ENCODE results near the gene LRRC8C. TPM values are rescaled to one million over a fixed set of nuclear protein-coding genes. Genes with fewer than 3 reads are reported as not detected.
A peak's percentile ranks its signal among the peaks of the same experiment; 100 is the strongest.
"Not testable (repeated sequence)": the region's sequence is repeated elsewhere in the genome, so short reads cannot be mapped to it uniquely, and the experiment has no call there.

Gene LRRC8C
- 10 to 100 TPM in 1 of 3 donors, 1 to 10 TPM in 2; 1.3 to 10.4 (median 4.9) TPM for polyA plus RNA-seq

DNA sequence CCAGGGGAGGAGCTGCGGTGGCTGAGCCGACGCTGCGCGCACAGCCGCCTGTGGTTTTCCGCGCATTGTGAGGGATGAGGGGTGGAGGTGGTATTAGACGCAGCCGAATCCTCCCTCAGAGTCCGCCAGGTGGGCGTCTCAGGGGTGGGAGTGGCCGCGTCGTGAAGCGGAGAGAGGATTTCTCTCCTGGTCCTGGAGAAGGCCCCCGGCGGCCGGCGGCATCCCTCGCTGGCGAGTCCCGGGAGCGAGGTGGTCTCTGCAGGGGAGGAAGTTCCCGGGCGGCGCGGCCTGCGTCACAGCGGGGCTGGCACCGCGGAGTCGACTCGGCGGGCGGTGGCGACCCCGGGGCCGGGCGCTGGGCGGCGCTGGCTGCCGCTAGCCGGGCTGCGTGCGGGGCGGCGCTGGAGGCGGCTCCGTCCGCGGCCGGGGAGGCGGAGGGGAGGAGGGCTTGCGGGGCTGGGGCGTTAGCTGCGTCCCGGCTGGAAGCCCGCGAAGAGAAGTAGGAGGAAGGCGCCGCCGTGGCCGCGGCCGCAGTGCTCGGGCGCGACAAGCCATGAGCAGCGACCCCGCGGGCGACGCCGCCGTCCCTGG lies at the start of gene LRRC8C:
TSS of gene LRRC8C (plus strand) at position 464 of the 591 bp plus-strand sequence. CDS start 53,354 bp downstream, outside the sequence.
- peak within 1 kb of the TSS; percentile 49 for H3K27ac ChIP-seq (ENCODE audit: low read depth, low read length)
- WGBS, 3 donors = 0% methylated on average over 62 to 76 of the region's 76 CpGs

DNA sequence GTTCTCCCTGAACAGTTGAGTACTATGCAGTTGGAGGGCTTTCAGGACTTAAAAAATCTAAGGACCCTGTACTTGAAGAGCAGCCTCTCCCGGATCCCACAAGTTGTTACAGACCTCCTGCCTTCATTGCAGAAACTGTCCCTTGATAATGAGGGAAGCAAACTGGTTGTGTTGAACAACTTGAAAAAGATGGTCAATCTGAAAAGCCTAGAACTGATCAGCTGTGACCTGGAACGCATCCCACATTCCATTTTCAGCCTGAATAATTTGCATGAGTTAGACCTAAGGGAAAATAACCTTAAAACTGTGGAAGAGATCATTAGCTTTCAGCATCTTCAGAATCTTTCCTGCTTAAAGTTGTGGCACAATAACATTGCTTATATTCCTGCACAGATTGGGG lies 48.7 kb upstream of the LRRC8C start:
- 90 to 95% (median 92%) methylated on average over 2 of the region's 2 CpGs for WGBS, 3 donors
- H3K27ac ChIP-seq (ENCODE audit: low read depth, low read length) = no peak overlapping the region

DNA sequence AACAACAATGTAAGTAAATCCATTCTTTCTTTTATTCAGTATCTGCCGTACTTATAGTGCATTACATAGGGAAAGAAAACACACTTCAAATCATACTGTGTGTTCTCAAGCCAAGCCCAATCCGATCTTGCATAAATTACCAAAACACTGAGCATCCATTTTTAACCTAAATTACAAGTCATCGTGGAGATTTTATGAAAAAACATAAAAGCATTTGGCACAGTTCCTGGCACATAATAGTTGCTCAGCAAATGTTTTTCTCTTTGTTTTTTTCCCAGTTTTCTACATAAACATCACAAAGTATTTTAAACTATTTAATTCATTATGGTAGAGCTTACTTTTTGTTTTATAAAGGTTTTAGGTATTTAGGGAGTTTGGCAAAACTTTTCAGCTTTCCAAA lies 48.1 kb upstream of the LRRC8C start:
- WGBS, 3 donors = 83 to 96% (median 93%) methylated on average over 3 of the region's 3 CpGs

DNA sequence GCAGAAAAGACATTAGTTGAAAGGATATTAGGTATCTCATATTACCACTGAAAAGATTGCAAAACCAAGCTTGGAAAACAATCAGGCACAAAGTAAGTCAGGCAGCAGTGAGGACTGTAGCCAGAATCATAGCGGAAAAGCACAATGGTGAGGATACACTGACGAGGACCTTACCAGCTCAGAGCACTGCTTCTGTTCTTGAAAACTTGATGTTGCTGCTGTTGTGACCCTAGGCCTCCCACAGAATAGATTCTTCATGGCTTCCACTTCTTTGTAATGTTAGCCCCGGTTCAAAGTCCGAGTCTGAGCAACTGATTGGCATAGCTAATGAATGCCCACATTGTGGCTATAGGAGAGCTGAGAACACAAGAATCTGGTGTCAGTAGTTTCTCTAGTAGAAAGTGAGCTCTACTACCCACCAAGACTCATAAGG lies 45.2 kb upstream of the LRRC8C start:
- no peak overlapping the region for H3K27ac ChIP-seq (ENCODE audit: low read depth, low read length)
- 81 to 98% (median 90%) methylated on average over 4 of the region's 4 CpGs for WGBS, 3 donors

More for the DNA sequence above, 48.1 kb upstream of the LRRC8C start:
- H3K27ac ChIP-seq (ENCODE audit: low read depth, low read length) = no peak overlapping the region

DNA sequence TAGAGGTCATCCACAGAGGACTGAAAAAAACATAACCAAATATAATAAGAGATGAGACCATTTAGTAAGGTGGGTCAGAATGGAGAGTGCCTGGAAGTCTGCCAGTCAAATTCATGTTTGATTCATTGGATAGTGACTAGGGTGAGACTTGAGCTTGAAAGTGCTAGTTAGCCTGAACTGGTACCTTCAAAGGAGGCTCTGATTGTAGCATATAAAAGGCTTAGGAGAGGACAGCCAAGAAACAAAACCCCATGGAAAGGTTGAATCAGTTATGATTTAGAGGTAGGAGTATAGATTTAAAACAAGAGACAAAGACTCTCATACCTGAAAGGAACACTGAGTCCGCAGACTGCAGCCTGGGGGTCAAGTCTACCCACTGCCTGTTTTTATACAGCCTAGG lies 44.4 kb upstream of the LRRC8C start:
- 96 to 100% (median 98%) methylated on average over 1 of the region's 1 CpG for WGBS, 3 donors
- no peak overlapping the region for H3K27ac ChIP-seq (ENCODE audit: low read depth, low read length)

DNA sequence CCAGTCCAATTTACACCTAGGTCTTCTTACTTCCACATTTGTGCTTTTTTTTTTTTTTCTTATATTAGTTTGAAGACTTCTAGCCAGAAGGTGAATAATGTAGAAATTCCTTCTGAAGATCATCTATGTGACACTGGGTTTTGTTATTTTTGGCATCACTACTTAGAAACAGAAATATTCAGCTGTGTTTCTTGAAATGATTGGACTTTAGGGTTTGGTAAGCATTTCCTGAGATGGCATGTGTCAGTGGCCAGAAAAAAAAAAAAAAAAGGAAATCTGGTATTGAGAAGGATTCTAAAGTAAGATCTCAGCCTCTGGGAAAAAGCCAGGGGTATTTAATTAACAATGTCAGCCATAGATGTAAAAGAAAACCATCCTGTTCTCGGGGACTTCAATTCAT lies 43.4 kb upstream of the LRRC8C start:
- H3K27ac ChIP-seq (ENCODE audit: low read depth, low read length) = no peak overlapping the region

DNA sequence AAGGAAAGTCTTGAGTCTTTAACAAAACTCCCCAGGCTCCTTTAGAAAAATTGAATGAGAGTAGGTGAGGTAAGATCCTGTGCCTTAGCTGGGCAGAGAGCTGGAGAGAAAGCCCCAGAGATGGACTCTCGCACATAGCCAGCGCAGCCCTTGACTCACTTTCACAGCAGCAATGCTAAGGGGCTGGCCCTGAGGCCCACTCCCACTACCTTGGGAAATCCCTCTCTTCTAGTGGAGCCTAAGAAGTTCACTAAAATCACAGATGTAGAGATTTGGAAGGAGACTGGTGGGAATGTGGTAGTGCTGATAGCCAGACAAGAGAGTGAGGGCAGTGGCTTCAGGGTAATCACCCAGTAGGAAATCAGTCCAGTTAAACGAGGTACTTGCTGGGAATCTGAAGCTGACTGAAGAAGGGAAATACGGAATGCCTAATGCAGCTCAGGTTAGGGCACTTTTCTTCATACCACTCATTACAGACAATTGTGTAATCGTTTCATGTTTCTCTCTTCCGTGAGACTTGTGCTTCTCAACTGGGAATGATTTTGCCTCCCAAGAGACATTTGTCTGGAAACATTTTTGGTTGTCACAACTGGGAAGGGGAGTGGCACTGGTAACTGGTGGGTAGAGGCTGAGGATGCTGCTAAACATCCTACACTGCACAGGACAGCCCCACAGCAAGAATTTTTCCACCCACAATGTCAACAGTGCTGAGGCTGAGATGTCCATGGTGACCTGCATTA lies 42.4 kb upstream of the LRRC8C start:
- WGBS, 3 donors = 73 to 78% (median 78%) methylated on average over 6 of the region's 6 CpGs
- H3K27ac ChIP-seq (ENCODE audit: low read depth, low read length) = peak overlapping the region; percentile 62

More for the DNA sequence above, 43.4 kb upstream of the LRRC8C start:
- 75 to 90% (median 76%) methylated on average over 1 of the region's 1 CpG for WGBS, 3 donors

DNA sequence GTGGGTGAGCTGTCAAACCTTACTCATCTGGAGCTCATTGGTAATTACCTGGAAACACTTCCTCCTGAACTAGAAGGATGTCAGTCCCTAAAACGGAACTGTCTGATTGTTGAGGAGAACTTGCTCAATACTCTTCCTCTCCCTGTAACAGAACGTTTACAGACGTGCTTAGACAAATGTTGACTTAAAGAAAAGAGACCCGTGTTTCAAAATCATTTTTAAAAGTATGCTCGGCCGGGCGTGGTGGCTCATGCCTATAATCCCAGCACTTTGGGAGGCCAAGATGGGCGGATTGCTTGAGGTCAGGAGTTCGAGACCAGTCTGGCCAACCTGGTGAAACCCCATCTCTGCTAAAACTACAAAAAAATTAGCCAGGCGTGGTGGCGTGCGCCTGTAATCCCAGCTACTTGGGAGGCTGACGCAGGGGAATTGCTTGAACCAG lies 40.0 kb upstream of the LRRC8C start:
- not testable (repeated sequence) for H3K27ac ChIP-seq (ENCODE audit: low read depth, low read length)
- WGBS, 3 donors = 71 to 85% (median 75%) methylated on average over 13 of the region's 13 CpGs

DNA sequence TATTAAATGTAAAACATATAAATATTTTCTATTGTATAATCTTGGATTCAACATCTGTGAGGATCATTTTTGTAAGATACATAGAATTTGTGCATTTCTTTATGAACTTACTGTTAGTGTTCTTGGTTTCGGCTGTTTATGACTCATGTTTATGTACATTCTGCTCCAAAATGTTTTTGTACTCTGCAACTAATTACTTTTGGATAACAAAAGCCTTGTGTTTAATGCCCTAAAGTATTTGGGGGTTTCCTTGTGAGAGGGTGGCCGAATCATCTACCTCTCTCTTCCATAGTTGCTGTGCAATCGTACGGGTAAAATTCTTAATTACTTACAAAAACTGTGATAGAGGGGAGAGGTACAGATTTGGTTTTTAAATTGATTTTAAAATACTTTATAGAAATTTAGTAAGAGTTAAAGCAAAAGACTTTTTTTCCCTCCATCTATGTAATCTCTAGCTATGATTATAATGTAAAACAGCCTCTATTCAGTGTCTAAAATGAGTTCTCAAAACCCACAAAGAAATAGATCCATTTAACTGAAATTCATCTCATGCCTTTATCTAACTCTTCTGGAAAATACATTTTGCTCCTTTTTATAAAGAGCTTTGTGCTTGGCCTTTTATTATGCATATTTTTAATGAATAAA lies 38.7 kb upstream of the LRRC8C start:
- WGBS, 3 donors = 93 to 95% (median 95%) methylated on average over 4 of the region's 4 CpGs
- H3K27ac ChIP-seq (ENCODE audit: low read depth, low read length) = no peak overlapping the region

DNA sequence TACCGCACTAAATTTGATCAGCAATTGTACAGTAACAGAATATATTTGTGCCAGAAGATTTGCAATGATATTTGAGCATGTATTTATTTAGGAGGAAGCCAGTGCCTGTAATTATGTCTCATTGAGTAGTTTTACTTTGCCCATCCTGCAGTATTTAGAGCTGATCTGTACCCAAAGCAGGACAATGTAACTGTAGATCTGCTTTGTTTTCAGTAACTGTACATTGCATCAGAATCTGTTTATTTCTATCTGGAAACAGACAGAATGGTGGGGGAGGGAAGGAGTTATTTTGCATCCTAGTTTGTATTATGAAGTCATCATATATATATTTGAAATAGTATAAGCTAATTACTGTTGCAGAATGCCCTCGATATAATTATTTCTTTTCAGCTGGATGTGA lies 36.2 kb upstream of the LRRC8C start:
- no peak overlapping the region for H3K27ac ChIP-seq (ENCODE audit: low read depth, low read length)
- 82 to 94% (median 89%) methylated on average over 2 of the region's 2 CpGs for WGBS, 3 donors

DNA sequence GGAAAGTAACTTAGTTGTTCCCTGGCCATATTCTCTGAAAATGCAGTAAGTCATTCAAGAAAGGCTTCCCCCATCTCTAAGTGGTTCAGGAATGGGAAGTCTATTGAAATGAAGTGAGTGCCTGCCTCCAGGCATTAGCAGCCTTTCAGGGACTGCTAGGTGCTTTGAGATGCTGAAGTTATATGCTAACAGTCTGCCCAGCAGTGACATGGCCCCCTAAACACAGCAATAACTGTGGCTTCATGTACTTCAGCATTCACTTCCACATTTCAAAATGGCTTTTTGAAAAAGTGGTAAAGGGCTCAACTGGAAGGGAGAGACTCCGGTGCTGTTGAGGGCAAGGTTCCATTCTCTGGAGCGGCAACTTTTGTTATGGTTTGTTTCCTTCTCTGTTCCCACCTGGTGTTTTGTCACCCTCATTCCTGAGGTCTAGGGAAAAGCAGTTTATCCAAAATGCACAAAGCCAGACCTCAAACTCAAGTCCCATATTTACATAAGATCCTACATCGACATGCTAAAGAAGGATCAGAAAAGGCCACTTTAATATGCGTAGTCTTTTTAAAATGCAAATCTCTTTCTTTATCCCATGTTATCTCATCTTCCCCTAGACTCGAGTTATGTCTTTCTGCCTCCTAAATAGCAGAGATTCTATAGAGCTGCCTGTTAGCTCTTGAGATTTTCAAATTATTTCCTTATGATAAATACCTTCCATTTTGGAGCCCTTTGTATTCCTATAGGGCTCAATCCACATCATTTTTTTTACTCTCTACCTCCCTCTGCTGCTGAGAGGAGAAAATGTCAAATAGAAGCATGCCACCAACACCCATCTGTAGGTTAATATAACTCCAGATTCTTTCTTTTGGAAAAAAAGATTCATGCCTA lies 34.2 kb upstream of the LRRC8C start:
- H3K27ac ChIP-seq (ENCODE audit: low read depth, low read length) = no peak overlapping the region
- 69 to 76% (median 70%) methylated on average over 5 of the region's 5 CpGs for WGBS, 3 donors

DNA sequence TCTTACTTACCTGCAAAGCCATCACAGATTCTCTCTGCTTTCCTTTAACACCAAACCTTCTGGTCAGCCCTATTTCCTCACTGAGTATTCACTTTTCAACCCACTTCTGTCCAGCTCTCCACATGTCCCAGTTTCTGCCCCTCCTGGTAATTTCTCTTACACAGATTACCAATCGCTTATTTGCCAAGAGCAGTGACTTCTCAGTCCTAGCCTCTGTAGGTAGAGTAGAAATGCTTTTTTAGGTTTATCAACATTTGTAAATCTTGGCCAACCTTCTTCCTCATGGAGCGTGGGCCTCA lies 33.6 kb upstream of the LRRC8C start:
- 85 to 90% (median 89%) methylated on average over 2 of the region's 2 CpGs for WGBS, 3 donors

DNA sequence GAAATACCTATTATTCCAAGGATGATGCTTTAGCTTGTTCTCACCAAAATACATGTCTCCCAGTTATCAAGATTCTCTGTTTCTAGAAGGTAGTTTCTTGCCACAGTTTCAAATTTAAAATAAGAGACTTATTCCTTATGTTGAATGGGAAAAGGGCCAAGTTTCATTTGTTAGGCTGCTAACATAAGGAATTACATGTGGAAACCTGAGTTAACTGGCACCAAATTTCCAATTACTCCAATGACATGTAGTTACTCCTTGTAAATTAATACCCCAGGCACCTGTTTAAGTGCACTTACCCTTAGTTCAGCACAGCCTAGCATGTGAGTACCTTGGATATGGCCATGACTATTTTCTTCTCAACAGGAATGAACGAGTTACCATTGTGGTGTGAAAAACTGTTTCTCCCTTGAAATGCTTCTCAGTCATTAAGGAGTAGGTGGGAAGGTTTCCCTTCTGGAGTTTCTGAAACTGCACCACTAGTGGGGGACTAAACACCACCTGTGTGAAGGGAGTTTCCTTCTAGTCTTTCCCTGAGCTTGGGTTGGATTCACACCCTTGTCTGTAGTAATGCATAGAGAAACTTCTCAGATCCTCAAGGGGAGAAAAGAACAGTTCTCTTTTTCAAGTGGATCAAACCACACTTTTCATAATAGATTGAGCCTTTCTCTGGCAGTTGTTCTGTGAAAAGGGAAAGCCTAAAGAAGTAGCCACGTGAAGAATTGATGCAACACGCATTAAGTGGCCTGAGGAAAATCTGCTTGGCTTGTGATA lies 32.3 kb upstream of the LRRC8C start:
- 86 to 95% (median 90%) methylated on average over 3 of the region's 3 CpGs for WGBS, 3 donors
- H3K27ac ChIP-seq (ENCODE audit: low read depth, low read length) = no peak overlapping the region

More for the DNA sequence above, 33.6 kb upstream of the LRRC8C start:
- H3K27ac ChIP-seq (ENCODE audit: low read depth, low read length) = no peak overlapping the region

DNA sequence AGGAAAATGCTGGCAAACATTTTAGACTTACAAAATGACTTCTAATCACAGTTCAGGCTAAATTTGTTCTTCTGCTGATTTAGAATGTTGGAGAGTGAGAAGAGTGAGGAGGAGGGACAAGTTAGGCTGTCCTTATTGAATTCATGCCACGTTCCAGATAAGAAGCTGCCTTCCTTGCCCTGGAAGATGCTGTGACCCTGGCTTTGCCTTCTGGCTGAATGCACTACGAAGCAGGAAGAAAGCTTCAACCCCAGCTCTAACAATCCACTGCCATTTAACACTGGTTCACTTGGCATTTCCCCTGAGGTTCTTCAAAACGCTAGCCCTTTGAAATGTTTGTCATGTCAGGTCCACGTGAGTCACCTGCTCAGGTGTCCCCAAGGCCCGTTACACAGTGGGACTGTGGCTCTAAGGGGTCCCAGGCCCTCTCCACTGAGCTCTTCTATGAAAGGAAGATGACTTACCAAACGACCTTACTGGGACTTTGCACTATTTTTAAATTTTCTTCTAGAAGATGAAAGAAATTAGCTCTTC lies 30.0 kb upstream of the LRRC8C start:
- 52 to 61% (median 61%) methylated on average over 6 of the region's 6 CpGs for WGBS, 3 donors
- H3K27ac ChIP-seq (ENCODE audit: low read depth, low read length) = no peak overlapping the region

DNA sequence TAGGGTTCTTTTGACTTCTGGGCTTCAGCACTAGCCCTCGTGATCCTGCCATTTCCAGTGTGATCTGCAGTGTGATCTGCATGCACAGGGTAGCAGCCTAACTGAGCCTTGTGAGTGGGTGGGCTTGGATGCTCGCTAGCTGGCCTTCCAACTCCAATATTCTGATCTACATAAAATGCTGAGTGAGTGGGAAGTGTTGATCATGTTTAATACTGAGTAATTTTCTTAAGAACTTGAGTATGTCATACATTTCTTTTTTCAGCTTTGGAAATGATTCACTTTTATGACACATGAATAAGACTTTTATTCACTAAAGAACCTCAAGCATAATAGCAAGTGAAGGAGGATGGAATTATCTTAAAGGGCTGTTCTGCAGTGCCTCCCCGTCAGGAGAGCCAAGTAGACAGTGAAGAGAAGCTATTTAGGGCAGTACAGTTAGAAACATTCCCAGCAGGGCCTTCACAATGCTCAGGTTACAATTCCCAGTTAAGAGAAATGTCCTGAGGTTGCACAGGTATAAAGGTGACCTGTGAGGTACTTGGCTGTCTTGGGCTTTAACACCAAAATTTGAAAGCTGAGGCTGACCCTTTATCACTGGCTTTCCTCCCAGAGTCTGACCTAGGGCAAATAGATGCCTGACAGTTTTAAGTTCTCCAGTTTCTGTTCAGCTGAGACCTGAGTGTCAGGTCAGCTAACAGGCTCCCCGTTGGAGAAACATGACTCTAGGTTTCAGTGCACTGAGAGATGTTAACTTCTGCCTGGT lies 29.1 kb upstream of the LRRC8C start:
- no peak overlapping the region for H3K27ac ChIP-seq (ENCODE audit: low read depth, low read length)
- 58 to 76% (median 67%) methylated on average over 4 of the region's 4 CpGs for WGBS, 3 donors

DNA sequence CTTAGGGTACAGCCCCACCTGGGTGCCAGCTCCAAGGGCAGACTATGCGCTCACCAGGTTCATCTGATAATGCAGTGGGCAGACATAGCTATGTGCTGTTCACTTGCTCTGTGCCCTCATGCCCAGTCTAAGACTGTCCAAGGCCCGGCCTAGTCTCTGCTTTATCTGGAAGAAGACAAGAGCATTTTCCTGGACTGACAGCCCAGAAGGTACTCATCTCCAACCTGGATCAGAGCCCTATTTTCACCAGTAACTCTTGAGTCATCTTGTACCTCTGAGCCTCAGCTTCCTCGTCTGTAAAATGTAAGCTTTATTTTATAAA lies 28.5 kb upstream of the LRRC8C start:
- no peak overlapping the region for H3K27ac ChIP-seq (ENCODE audit: low read depth, low read length)
- WGBS, 3 donors = 81 to 83% (median 83%) methylated on average over 3 of the region's 3 CpGs

DNA sequence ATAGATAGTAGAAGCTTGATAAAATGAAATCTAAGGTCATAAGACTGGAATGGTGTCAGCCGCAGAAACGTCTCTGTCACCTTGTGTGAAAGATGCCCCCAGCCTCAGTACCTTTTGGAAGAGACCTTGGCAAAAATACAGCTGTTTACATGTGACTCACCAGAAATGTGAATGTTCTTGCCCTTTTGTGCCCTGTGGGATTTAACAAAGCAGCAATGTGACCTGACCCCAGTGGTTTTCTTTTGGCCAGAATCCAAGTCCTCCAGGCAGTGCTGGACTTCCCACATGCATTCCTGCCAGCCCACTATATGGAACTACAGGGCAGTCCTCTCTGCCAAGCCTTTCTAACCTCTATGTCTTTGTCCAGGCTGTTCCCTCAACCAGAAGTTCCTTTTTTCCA lies 27.2 kb upstream of the LRRC8C start:
- 64 to 81% (median 77%) methylated on average over 2 of the region's 2 CpGs for WGBS, 3 donors
- H3K27ac ChIP-seq (ENCODE audit: low read depth, low read length) = no peak overlapping the region
